SK-N-SH (cell line): ENCODE data around the gene ATP6V0B. TPM values are rescaled to one million over a fixed set of nuclear protein-coding genes. Genes with fewer than 3 reads are reported as not detected.

Experiments
- CTCF ChIA-PET: fragments of 300-600, 350-600 bp; formaldehyde crosslinking; extraction: SDS; loops from one replicate; lab custom pipeline; 2021; lab: Yijun Ruan, JAX
- POLR2A ChIA-PET: fragments of 350-600 bp; sonication (Branson Sonifier 250); formaldehyde crosslinking; extraction: SDS; loops from one replicate; lab custom pipeline; 2020; ENCODE audit warnings: antibody characterized with exemption, inconsistent platforms; lab: Yijun Ruan, JAX
- DNase-seq: peaks from one replicate; pipeline ENCODE4 v3.0.0; 2012
- H2AFZ ChIP-seq: fragments of 200-600 bp; sonication (generic); 2 replicates; pipeline ENCODE4 v1.8.1; 2016; ENCODE audit warnings: antibody characterized with exemption, mild to moderate bottlenecking, low read depth
- H3F3A ChIP-seq: fragments of 200-600 bp; sonication (generic); replicated peaks from 2 replicates; pipeline ENCODE3; 2016; ENCODE audit warnings: antibody characterized with exemption, mild to moderate bottlenecking; ENCODE audit not compliant: insufficient read depth
- H3K27ac ChIP-seq, 2 experiments: fragments of 200-500 bp in 1 of 2; fragments of 200-600 bp in 1 of 2; sonication (Bioruptor generic) in 1 of 2; sonication (generic), shearing (Covaris generic) in 1 of 2; 2 replicates each; pipeline versions ENCODE4 v1.5.1 to v1.6.1; 2014 to 2016; ENCODE audit warnings: low read depth in 2 of 2, inconsistent platforms in 1 of 2, low read length in 1 of 2, mild to moderate bottlenecking in 1 of 2, mixed read lengths in 1 of 2
- H3K27me3 ChIP-seq: fragments of 200-600 bp; sonication (generic), shearing (Covaris generic); 2 replicates; pipeline ENCODE4 v1.6.1; 2016; ENCODE audit warnings: mixed run types; ENCODE audit not compliant: insufficient read depth
- H3K36me3 ChIP-seq, 2 experiments: fragments of 200-500 bp in 1 of 2; fragments of 200-600 bp in 1 of 2; sonication (Bioruptor generic) in 1 of 2; sonication (generic) in 1 of 2; replicated peaks in 1 of 2; 2 replicates each; pipeline versions ENCODE3 to v1.5.1; 2014 to 2016; ENCODE audit warnings: low read length in 1 of 2, mild to moderate bottlenecking in 1 of 2; ENCODE audit not compliant: insufficient read depth in 2 of 2, control insufficient read depth in 1 of 2
- H3K4me1 ChIP-seq, 2 experiments: fragments of 200-500 bp in 1 of 2; fragments of 200-600 bp in 1 of 2; sonication (Bioruptor generic) in 1 of 2; sonication (generic), shearing (Covaris generic) in 1 of 2; 2 replicates each; pipeline versions ENCODE4 v1.5.1 to v1.6.1; 2014 to 2016; ENCODE audit warnings: low read depth in 1 of 2, low read length in 1 of 2, mixed run types in 1 of 2; ENCODE audit not compliant: insufficient read depth in 2 of 2, control insufficient read depth in 1 of 2
- H3K4me2 ChIP-seq: fragments of 200-600 bp; sonication (generic), shearing (Covaris generic); 2 replicates; pipeline ENCODE4 v1.6.1; 2017; ENCODE audit warnings: mixed run types
- H3K4me3 ChIP-seq, 2 experiments: fragments of 200-500 bp in 1 of 2; fragments of 200-600 bp in 1 of 2; sonication (Bioruptor generic) in 1 of 2; sonication (generic), shearing (Covaris generic) in 1 of 2; 2 replicates each; pipeline versions ENCODE4 v1.5.1 to v1.8.1; 2014 to 2016; ENCODE audit warnings: low read depth in 2 of 2, inconsistent platforms in 1 of 2, low read length in 1 of 2, mild to moderate bottlenecking in 1 of 2, mixed read lengths in 1 of 2, moderate library complexity in 1 of 2
- H3K79me2 ChIP-seq: fragments of 200-600 bp; sonication (generic); 2 replicates; pipeline ENCODE4 v1.8.1; 2017; ENCODE audit warnings: mild to moderate bottlenecking; ENCODE audit not compliant: insufficient read depth
- H3K9ac ChIP-seq: fragments of 200-600 bp; sonication (generic); 2 replicates; pipeline ENCODE4 v1.6.1; 2017; ENCODE audit warnings: mixed run types
- H3K9me2 ChIP-seq: fragments of 200-600 bp; sonication (generic); 2 replicates; pipeline ENCODE4 v1.6.1; 2017; ENCODE audit warnings: mixed run types
- H3K9me3 ChIP-seq: fragments of 200-600 bp; sonication (generic); 2 replicates; pipeline ENCODE4 v1.6.1; 2017; ENCODE audit warnings: mixed run types, mild to moderate bottlenecking, moderate library complexity
- H4K20me1 ChIP-seq: fragments of 200-600 bp; sonication (generic); 2 replicates; pipeline ENCODE4 v1.6.1; 2017; ENCODE audit warnings: mild to moderate bottlenecking, mixed run types; ENCODE audit not compliant: insufficient read depth
- ELF1 ChIP-seq: IDR thresholded peaks from 2 replicates; pipeline ENCODE4 v1.4.0; 2012
- EP300 ChIP-seq, 2 experiments: IDR thresholded peaks; 2 replicates each; pipeline versions ENCODE4 v1.4.0 to v1.6.1; 2012; ENCODE audit warnings: borderline replicate concordance in 1 of 2, low read depth in 1 of 2, low read length in 1 of 2
- EZH2phosphoT487 ChIP-seq: fragments of 200-600 bp; sonication (generic); IDR thresholded peaks from 2 replicates; pipeline ENCODE4 v1.6.1; 2017; ENCODE audit warnings: low read depth, mixed run types, mild to moderate bottlenecking, antibody characterized with exemption, moderate library complexity, borderline replicate concordance
- FOSL2 ChIP-seq: IDR thresholded peaks from 2 replicates; pipeline ENCODE4 v1.4.0; 2012; ENCODE audit warnings: low read depth, mild to moderate bottlenecking, moderate library complexity, borderline replicate concordance
- FOXJ3 ChIP-seq: sonication (generic); formaldehyde crosslinking; IDR thresholded peaks from 2 replicates; pipeline ENCODE4 v1.5.1; 2020; ENCODE audit warnings: mild to moderate bottlenecking, missing genetic modification reagents
- FOXM1 ChIP-seq: IDR thresholded peaks from 2 replicates; pipeline ENCODE4 v1.4.0; 2012; ENCODE audit warnings: low read depth, mild to moderate bottlenecking
- GABPA ChIP-seq: IDR thresholded peaks from 2 replicates; pipeline ENCODE4 v1.4.0; 2012; ENCODE audit warnings: low read depth, mild to moderate bottlenecking
- GATA2 ChIP-seq: sonication (generic); formaldehyde crosslinking; IDR thresholded peaks from 2 replicates; pipeline ENCODE4 v1.5.0; 2020; ENCODE audit warnings: mild to moderate bottlenecking, missing genetic modification reagents
- JUND ChIP-seq: IDR thresholded peaks from 2 replicates; pipeline ENCODE4 v1.4.0; 2012
- MAX ChIP-seq: IDR thresholded peaks from 2 replicates; pipeline ENCODE4 v1.4.0; 2012; ENCODE audit warnings: low read depth
- NFIC ChIP-seq: IDR thresholded peaks from 2 replicates; pipeline ENCODE4 v1.4.0; 2012; ENCODE audit warnings: borderline replicate concordance
- NRF1 ChIP-seq: IDR thresholded peaks from 2 replicates; pipeline ENCODE4 v1.6.1; 2012; ENCODE audit warnings: low read depth, mild to moderate bottlenecking, low read length
- POLR2AphosphoS5 ChIP-seq: IDR thresholded peaks from 2 replicates; pipeline ENCODE4 v1.6.1; 2012; ENCODE audit warnings: low read depth, low read length
- RAD21 ChIP-seq: IDR thresholded peaks from 2 replicates; pipeline ENCODE4 v1.6.1; 2012; ENCODE audit warnings: mild to moderate bottlenecking, low read length
- RCOR1 ChIP-seq: fragments of 150-350 bp; IDR thresholded peaks from 2 replicates; pipeline ENCODE4 v1.6.1; 2017; ENCODE audit warnings: antibody characterized with exemption, low read length
- REST ChIP-seq: IDR thresholded peaks from 2 replicates; pipeline ENCODE4 v1.6.1; 2012; ENCODE audit warnings: mild to moderate bottlenecking, low read depth, low read length, moderate library complexity
- RFX5 ChIP-seq: IDR thresholded peaks from 2 replicates; pipeline ENCODE4 v1.6.1; 2012; ENCODE audit warnings: mild to moderate bottlenecking, improper control_type of control experiment, low read length
- RXRA ChIP-seq: IDR thresholded peaks from 2 replicates; pipeline ENCODE4 v1.4.0; 2012; ENCODE audit warnings: low read depth, mild to moderate bottlenecking, borderline replicate concordance
- SIN3A ChIP-seq: IDR thresholded peaks from 2 replicates; pipeline ENCODE4 v1.6.1; 2012; ENCODE audit warnings: low read depth, mild to moderate bottlenecking, low read length, moderate library complexity, borderline replicate concordance
- SMC3 ChIP-seq: IDR thresholded peaks from 2 replicates; pipeline ENCODE4 v1.6.1; 2012; ENCODE audit warnings: low read depth, low read length, improper control_type of control experiment
- TEAD4 ChIP-seq: IDR thresholded peaks from 2 replicates; pipeline ENCODE4 v1.4.0; 2012; ENCODE audit warnings: mild to moderate bottlenecking, borderline replicate concordance; ENCODE audit not compliant: insufficient read depth
- USF1 ChIP-seq: IDR thresholded peaks from 2 replicates; pipeline ENCODE4 v1.4.0; 2012; ENCODE audit warnings: low read depth, borderline replicate concordance
- USF2 ChIP-seq: fragments of 150-350 bp; IDR thresholded peaks from 2 replicates; pipeline ENCODE4 v1.6.1; 2017; ENCODE audit warnings: antibody characterized with exemption, low read length, low read depth, borderline replicate concordance
- WGBS: methylation state at CpG from one replicate; pipeline ENCODE4 v1.1.6; 2017; ENCODE audit warnings: low lambda C conversion rate; 5-methylcytosine and 5-hydroxymethylcytosine counted together
- polyA plus RNA-seq, 3 experiments: library from polyadenylated mRNA; depleted of rRNA; stranded (reverse); fragments of >200 nt; gene quantifications; 2 replicates each; pipeline ENCODE4 v1.2.3, GENCODE V29; 2012
- TF ChIP-seq, protein P1 (sequence below): fragments of 150-350 bp; IDR thresholded peaks from 2 replicates; pipeline ENCODE4 v1.6.1; 2016; ENCODE audit warnings: mild to moderate bottlenecking, low read depth, low read length
- TF ChIP-seq, protein P2 (sequence below): IDR thresholded peaks from 2 replicates; pipeline ENCODE4 v1.4.0; 2012; ENCODE audit warnings: low read depth, borderline replicate concordance

Gene ATP6V0B
- polyA plus RNA-seq, 1 of the 3 experiments (the other 2 are of a cell fraction): 180 TPM

DNA sequence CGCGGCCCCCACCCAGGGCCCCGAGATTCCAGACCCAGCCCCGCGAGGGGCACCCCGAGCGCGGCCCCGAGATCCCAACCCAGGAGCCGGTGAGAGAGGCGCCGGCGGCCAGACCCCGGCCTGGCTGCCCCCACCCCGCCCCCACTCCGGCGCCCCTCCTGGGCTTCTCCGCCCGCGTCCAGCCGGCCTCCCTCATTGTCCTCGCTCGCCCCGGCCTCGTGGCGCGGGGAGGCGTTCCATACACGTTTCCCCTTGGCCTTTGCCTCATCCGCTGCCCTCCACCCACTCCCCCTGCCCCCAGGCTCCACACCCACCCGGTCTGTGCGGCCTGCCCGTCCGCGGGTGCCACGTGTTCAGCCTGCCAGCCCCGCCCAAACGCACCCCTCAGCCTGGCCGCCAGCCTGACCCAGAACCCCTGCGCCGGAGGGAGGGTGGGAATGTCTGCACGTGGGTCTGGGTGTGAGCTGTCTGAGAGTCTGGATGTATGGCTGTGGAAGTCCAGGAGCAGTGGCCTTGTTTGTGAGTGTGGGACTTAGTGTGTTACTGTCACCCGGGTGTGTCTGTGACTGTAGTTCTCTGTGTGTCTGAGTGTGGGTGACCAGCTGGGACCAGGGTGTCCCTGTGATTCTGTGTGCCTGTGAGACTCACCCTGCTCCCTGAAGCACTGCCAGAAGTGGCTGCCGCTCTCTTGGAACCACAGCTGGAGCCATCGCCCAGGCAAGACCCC is 4.9 kb downstream of the ATP6V0B start:
- ChIA-PET POLR2A (interaction anchor here (0.8 to 1.2 kb wide), 3 partner anchors 9 to 33 kb away, joined by 3 to 4 read pairs (median 4); partner anchors contain the start of gene IPO13), CTCF (interaction anchor here (1.0 to 1.6 kb wide), 4 partner anchors 10 to 216 kb away, joined by 3 to 10 read pairs (median 5); no protein-coding TSS in a partner anchor)
- Histone ChIP-seq H3K4me3 (peak overlapping the region; percentile 59 to 71), H3K9ac (peak overlapping the region; percentile 81), H2AFZ (no peak overlapping the region), H3K4me1 (peaks cover 5 to 42% of the 10 kb centered on the region in 2 experiments; a peak in 1 of 4 replicates), H3K9me2 (no peaks in the 10 kb centered on the region), H3K9me3 (no peaks in the 10 kb centered on the region), H3K27ac (peak overlapping the region; percentile 37 to 74), H3K36me3 (peaks cover 16 to 26% of the 10 kb centered on the region in 2 experiments), H4K20me1 (peaks cover 20% of the 10 kb centered on the region), H3F3A (peaks cover 4% of the 10 kb centered on the region), H3K27me3 (no peaks in the 10 kb centered on the region), H3K79me2 (peaks cover 75% of the 10 kb centered on the region), H3K4me2 (peak overlapping the region; percentile 94)
- DNase-seq: peak; percentile 89
- WGBS: 0% methylated on average over 4 of the region's 45 CpGs
- no peak for TF ChIP-seq RXRA
- TF ChIP-seq USF1: peak; percentile 76
- TF ChIP-seq FOSL2: no peak
- TF ChIP-seq SMC3: no peak
- no peak for TF ChIP-seq GABPA
- TF ChIP-seq GATA2 (CRISPR knock-in tag): no peak
- TF ChIP-seq RCOR1: no peak
- TF ChIP-seq NFIC: no peak
- no peak for TF ChIP-seq POLR2AphosphoS5
- TF ChIP-seq, protein P1, sequence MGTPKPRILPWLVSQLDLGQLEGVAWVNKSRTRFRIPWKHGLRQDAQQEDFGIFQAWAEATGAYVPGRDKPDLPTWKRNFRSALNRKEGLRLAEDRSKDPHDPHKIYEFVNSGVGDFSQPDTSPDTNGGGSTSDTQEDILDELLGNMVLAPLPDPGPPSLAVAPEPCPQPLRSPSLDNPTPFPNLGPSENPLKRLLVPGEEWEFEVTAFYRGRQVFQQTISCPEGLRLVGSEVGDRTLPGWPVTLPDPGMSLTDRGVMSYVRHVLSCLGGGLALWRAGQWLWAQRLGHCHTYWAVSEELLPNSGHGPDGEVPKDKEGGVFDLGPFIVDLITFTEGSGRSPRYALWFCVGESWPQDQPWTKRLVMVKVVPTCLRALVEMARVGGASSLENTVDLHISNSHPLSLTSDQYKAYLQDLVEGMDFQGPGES: no peak
- TF ChIP-seq FOXM1: no peak
- peak; percentile 96 for TF ChIP-seq MAX
- TF ChIP-seq EP300 (IDR thresholded peaks at IDR 0.05; ENCODE audit: borderline replicate concordance in 1 of 2, low read depth in 1 of 2, low read length in 1 of 2): no peak
- no peak for TF ChIP-seq RFX5
- peak; percentile 85 for TF ChIP-seq SIN3A
- no peak for TF ChIP-seq EZH2phosphoT487
- no peak for TF ChIP-seq REST
- no peak for TF ChIP-seq TEAD4
- TF ChIP-seq USF2: no peak
- TF ChIP-seq FOXJ3 (CRISPR knock-in tag): no peak
- TF ChIP-seq NRF1: no peak
- no peak for TF ChIP-seq JUND
- 0 out of 2 replicates have a peak, but pooled peaks have one; percentile 18 for TF ChIP-seq RAD21
- no peak for TF ChIP-seq ELF1
- TF ChIP-seq, protein P2, sequence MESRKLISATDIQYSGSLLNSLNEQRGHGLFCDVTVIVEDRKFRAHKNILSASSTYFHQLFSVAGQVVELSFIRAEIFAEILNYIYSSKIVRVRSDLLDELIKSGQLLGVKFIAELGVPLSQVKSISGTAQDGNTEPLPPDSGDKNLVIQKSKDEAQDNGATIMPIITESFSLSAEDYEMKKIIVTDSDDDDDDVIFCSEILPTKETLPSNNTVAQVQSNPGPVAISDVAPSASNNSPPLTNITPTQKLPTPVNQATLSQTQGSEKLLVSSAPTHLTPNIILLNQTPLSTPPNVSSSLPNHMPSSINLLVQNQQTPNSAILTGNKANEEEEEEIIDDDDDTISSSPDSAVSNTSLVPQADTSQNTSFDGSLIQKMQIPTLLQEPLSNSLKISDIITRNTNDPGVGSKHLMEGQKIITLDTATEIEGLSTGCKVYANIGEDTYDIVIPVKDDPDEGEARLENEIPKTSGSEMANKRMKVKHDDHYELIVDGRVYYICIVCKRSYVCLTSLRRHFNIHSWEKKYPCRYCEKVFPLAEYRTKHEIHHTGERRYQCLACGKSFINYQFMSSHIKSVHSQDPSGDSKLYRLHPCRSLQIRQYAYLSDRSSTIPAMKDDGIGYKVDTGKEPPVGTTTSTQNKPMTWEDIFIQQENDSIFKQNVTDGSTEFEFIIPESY: no peak
